ENCODE results near the gene IRAK4.
A peak's percentile ranks its signal among the peaks of the same experiment; 100 is the strongest.
"Not testable (repeated sequence)": the region's sequence is repeated elsewhere in the genome, so short reads cannot be mapped to it uniquely, and the experiment has no call there.

The IRAK4 gene

DNA sequence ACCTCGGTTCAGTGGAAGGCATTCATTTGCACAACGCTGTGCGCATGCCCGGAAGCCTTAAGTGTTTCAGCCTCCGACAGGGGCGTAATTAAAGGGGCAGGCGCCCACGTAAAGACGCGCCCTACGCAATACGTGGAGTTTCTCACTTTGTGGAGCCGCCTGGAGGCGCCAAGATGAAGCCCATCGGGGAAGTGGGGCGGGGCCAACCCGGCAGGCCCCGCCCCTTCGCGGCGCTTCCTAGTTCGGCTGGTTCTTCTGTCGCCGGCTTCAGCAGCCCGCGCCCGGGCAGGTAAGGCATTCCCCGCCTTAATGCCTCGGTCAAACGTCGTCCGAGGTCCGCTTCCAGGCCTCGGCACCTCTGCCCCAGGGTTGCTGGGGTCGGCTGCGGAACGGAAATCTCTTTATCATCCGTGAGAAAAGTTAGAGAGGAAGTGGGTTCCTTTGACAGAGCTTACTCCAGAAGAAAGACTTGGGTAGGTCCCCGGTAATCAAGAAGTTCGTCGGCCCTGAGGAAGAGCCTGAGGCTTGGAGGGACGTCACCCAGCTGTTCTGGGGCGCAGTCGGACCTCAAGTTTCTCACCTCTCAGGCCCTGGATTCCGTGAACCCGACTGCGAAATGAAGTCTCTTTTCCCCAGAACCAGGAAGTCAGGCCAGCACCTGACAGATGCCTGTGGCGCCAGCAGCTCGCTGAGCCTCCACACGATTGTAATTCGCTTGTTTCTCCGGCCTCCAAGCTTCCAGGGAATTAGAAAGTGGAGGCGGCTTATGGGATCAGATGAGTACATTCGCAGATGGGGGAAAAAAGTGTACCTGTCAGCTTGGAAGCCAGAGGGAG lies at the start of gene IRAK4, which contains the start of gene PUS7L:
Gene IRAK4, plus strand, starts transcription at position 224 of the 836 bp plus-strand sequence. CDS start 9,161 bp downstream, outside the sequence.
Gene PUS7L, minus strand, starts transcription at position 63 of the 836 bp plus-strand sequence. CDS start 3,545 bp downstream, outside the sequence.
- DNase-seq (ENCODE audit: low spot score), result peak; percentile 96

DNA sequence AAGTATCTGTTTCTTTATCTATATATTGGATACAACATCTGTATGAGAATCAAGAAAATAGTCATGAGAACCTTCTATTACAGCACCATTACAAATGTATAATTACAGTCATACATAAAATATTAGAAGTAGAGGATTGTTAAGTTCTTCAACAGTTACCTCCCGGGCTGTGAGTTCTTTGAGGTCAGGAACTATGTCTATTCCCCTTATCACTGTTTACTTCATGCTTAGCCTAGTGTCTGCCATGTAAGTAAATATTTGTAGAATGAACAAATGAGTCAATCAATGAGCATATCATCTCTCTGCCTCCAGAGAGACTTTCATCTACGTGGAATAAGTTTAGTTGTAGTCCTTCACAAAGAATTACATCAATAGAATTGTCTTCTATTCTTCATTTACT lies 47.4 kb upstream of the IRAK4 start:
- no peak for DNase-seq (ENCODE audit: low spot score)

DNA sequence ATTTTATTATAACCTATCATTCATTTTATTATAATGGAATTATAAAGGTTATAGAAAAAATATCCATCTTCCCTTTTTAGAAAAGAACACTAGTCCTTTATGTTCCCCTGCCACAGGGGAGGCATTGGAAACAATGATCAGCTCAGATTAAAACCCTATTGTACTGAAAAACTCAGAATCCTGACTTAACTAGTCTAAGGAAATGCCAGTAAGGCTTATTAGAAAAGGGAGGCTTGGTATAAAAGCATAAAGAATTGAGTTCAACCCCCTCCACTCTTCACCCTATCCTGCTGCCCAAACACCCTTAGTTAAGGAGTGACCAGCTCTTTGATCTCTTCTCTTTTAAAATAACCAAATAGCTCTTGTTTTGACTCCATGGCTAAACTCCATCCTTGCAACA lies 36.1 kb upstream of the IRAK4 start:
- DNase-seq (ENCODE audit: low spot score), result no peak

DNA sequence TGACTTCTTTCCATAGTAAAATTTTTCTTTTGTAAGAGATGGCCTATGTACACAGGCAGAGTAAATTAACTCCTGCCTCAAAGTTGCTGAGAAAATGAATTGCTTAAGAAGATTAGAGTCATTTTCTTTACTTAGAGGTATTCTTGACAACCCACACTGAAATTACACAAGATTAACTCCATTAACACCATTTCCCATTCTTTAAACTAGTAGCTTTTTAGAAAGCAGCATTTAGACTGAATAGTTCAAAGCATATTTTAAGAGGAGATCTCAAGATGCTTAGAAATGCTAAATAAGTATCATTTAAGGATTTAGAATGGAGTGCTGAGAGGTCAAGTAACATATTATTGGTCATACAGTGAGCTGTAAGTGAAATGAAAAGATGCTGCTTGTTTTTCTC lies 35.6 kb upstream of the IRAK4 start:
- DNase-seq (ENCODE audit: low spot score), result no peak

DNA sequence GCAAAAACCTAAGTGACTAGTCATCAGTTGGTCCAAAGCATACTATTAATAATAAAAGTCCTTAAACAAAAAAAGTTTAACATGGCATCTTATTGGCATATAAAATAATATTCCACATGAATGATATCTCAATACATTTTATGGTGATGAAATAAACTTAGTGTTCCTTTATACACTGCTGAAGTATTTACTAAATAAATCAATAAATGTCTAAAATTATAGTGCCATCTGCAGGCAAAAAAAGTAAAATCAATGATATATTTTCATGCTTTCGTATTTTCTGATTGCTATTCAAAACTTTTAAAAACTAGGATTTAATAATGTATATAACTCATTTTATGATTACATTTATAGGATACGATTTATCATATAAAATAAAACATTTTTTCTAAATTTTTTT lies 30.6 kb upstream of the IRAK4 start:
- no peak for DNase-seq (ENCODE audit: low spot score)

DNA sequence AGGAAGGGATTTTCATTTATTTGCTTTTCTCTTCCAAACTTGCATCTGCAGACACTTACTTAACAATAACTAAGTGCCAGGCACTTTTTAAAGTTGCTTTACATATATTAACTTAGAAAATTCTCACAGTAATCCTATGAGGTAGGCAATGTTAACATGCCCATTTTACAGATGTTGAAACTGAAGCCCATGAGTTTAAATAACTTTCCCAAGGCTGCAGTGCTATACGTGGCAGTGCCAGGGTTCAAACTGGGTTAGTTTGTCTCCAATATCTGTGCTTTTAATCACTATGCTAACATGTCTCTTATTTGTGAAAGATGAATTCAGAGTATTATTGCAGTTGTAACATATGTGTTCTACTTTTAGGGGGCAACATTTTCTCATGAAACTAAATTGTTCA lies 30.1 kb upstream of the IRAK4 start:
- DNase-seq (ENCODE audit: low spot score), result no peak

DNA sequence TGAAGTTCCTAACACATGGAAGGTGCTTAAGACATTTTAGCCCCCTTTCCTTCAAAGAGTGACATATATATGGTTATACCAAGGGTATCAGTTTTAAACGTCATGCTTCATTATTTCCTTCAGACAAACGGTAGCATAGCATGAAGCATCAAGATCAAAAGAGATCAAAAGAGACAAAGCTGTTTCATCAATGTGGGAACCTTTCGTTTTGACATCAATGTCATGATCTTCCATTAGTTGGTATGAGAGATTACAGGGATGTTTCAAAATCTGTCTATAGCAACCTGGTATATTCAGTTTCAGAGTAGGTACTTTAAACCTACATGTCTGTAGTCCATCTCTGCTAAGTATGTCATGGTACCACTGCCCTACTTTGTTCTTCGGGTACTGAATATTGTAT lies 28.5 kb upstream of the IRAK4 start:
- DNase-seq (ENCODE audit: low spot score), result no peak

DNA sequence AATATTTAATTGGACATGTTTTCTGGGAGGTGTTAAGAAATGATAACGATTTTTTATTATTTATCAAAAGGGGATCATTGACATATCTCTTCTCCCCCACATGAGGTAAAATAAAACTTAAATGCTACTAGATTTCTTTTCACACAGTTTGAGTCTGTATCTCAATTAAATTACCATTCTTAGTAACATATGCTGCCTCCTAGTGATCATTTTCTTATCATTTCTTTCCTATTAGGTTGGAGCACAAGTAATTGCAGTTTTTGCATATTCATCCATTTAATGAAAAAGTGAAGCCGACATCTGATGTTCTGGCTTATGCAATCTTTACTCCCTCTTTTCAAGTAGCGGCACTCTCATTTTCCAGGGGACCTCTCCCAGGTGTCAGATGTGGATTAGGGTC lies 25.1 kb upstream of the IRAK4 start:
- no peak for DNase-seq (ENCODE audit: low spot score)

DNA sequence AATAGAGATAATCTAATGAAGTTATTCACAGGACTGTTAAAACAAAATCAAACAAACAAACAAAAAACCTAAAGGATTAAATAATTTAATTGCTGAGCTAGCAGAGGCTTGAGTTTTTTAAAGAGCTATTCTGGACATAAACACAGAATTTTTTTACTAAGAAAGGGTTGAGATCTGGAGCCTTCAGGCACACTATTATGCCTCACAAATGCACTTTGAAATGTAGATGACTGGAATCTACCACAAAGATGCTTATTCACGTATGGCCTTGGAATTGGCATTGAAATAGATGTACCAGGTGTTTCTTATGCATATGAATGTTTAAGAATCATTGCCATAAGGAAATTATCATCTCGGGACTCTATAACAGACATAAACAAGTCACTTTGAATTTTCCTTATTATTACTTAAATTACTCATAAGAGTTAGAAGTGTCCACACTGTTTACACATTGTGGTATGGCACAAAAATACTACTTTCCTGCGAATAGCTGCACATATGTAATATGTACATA lies 21.8 kb upstream of the IRAK4 start:
- no peak for DNase-seq (ENCODE audit: low spot score)

DNA sequence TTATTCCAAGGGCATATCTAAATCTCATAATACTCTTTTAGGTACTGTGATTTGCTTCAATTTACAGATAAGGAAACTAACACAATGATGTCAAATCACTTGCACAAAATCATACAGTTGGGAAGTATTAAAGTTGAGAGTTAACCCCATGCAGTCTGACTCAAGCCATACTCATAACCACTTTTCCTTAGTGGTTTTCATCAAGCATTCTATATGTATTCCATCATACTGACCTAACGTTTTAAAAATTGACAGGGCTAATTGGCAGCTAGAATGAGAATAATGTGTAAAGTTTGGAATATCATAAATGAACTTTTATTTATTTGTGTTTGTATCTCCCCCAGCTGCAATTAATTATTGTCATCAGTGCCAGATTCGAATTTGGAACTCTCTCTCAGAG lies 21.1 kb upstream of the IRAK4 start:
- no peak for DNase-seq (ENCODE audit: low spot score)

DNA sequence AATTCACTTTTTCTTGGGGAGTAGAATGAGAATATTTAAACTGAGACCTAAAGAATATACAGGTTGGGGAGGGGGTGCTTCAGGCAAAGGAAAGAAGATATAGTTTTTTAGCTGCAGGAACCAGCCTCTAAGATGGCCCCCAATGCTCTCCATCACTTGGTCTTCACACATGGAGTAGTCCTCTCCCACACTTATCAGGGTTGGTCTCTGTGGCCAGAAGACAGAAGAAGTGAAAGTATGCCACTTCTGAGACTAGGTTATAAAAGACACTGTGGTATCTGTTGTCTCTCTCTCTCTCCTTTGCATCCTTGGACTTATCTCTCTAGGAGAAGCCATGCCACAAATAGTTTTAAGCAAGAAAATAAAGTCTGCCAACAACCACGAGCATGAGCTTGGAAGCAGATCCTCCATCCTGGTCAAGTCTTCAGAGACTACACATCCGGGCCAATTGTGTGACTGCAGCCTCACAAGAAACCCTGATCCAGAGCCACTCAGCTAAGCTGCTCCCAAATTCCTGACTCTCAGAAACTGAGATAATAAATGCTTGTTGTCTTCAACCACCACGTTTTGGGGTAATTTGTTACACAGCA lies 18.1 kb upstream of the IRAK4 start:
- no peak for DNase-seq (ENCODE audit: low spot score)

DNA sequence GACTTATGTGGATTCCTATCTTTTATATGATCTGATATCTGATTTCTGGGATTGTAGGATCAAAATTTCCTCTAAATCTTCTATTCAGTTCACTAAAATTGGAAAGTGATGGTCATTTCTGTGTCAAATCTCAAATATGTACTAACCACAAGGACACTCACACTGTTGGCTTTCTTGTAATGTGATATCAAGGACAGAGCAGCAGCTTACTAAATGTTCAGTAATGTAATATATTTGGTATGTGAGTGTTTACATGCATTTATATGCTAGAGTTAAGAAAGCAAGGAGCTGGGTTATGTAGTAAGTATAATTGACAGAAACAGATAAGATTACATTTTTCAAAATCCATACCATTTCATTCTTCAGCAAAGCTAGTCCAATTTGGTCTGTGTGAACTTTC lies 16.6 kb upstream of the IRAK4 start:
- DNase-seq (ENCODE audit: low spot score), result no peak

DNA sequence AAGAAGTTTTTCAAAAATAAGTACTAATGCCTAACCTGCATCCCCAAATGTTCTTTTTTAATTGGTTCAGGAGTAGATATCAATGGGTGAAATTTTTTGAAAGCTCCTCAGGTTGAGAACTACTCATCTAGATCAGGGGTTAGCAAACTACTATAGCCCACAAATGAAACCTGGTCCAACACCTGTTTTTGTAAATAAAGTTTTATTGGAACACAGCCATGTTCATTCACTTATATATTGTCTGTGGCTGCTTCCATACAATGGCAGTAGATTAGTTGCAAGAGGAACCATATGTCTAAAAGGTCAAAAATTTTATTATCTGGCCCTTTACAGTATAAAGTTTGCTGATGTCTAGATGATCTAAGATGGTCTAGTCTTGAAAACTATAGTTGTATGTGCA lies 13.9 kb upstream of the IRAK4 start:
- no peak for DNase-seq (ENCODE audit: low spot score)

DNA sequence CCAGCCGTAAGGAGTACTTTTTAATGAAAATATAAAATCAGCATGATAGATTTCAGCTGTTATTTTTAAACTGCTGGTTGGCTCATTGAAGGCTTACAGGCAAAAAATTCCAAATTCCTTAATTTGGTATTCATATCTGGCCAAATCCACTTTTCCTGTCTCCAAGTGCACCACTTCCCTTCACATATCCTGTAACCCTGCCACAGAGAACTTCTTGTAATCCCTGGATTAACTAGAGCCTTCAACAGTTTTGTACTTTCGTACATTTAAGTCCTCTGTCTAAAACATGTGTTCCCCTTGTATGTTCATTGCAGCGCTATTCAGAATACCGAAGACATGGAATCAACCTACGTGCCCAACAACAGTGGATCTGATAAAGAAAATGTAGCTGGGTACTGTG lies 9.7 kb upstream of the IRAK4 start:
- no peak for DNase-seq (ENCODE audit: low spot score)

DNA sequence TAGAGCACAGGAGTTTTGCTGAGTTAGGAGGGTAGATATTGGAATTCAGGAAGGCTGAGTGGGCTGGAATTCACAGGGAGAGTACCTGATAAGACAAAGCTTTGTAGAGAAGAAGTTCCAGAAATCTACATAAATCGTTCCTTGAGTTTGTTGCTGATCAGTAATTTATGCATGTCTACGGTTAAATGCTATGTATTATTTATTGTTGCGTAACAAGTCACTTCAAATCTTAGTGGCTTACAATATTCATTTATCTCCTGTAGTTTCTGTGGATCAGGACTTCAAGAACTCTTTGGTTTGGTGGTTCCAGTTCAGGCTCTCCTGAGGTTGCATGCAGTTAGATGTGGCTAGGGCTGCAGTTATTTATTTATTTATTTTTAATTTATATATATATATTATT lies 7.9 kb upstream of the IRAK4 start:
- no peak for DNase-seq (ENCODE audit: low spot score)

DNA sequence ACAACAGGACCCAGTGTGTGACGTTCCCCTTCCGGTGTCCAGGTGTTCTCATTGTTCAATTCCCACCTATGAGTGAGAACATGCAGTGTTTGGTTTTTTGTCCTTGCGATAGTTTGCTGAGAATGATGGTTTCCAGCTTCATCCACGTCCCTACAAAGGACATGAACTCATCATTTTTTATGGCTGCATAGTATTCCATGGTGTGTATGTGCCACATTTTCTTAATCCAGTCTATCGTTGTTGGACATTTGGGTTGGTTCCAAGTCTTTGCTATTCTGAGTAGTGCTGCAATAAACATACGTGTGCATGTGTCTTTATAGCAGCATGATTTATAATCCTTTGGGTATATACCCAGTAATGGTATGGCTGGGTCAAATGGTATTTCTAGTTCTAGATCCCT lies 7.4 kb upstream of the IRAK4 start:
- not testable (repeated sequence) for DNase-seq (ENCODE audit: low spot score)

DNA sequence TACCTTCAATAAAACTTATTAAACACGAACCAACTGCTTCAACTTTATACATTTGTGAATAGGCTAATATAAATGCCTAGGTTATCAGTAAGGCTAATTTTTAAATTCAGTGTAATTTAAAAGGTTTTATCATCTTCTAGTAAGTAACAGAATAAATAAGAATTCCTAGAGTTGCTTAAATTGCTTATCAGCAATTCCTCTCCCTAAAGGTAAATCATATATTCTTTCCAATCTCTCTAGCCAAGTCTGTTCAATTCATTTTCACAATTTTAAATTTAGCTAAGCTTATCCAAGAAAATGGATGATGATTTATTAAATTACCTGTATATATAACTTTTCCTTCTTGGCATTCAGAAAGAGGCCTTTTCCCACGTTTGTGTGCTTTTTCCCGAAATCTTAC lies 4.7 kb upstream of the IRAK4 start:
- DNase-seq (ENCODE audit: low spot score), result no peak

DNA sequence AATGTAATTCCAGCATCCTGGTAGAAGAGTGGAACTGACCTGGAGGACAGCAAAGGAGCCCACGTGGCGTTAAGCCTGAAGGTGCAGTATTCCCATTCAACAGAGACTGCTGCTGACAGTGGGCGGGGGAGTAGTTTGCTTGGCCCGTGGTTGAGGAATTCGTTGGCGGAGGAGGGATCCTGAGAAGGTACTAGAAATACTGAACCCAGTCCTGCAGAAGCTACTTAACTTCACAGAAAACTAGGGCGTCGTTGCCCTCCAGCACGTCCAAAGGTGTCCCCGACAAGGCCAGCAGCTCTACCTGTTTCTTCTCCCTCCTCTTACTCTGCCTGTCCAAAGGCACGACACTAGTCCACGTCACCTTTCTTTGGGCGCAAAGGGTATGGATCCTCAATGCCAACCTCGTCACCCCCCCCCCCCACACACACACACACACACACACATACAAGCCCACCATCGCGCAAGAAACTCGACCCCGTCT lies 464 bp upstream of the IRAK4 start:
- no peak for DNase-seq (ENCODE audit: low spot score)

DNA sequence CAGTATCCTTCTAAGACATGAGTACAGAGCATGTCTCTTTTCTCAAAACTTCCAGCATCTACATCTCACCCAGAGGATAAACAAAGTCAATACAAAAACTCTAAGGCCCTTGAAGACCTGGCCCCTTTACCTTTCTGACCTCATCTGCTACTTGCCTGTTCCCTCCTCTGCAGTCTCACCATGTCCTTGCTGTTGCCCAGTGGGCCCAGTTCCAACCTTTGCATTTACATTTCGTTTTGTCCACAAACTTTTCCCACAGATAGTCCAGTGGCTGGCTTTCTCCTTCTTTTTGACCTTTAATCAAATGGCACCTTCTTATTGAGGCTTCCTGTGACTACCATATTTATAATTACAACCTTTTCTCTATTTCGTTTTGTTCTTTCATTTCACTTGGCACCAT lies 1.6 kb downstream of the IRAK4 start:
- no peak for DNase-seq (ENCODE audit: low spot score)

DNA sequence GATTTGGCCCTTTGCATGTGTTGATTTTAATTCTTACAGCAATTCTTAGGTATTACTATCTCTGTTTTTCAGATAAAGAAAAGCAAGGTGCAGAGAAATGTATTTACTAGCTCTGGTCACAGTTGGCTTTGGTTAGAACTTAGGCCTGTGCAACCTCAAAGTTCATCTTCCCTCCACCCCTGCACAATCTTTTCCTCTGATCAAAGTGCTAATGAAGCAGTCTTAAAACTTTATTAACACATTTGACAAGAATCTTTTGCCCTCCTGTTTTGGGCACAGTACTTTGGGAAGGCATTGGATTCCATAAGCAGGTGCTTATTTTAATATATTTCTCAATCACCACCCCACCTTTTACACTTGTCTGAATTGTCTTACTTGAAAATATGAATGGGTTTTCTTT lies 2.7 kb downstream of the IRAK4 start:
- no peak for DNase-seq (ENCODE audit: low spot score)

DNA sequence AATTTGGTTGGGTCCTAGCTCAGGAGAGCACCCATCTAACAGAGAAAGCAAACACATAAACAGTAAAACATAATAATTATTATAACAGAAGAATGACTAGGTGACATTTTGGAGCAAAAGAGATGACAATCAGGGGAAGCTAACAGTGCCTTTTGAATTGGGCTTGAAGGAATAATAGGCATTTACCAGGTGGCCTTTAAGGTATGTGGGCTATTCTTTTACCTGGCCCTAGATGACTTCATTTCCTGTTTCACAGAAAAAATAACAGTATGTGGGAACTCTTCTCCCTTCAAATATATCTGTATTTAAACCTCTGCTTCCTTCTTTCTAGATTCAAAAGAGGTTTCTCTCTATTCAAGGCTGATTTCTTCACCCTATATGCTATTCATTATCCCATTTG lies 3.8 kb downstream of the IRAK4 start:
- DNase-seq (ENCODE audit: low spot score), result no peak

DNA sequence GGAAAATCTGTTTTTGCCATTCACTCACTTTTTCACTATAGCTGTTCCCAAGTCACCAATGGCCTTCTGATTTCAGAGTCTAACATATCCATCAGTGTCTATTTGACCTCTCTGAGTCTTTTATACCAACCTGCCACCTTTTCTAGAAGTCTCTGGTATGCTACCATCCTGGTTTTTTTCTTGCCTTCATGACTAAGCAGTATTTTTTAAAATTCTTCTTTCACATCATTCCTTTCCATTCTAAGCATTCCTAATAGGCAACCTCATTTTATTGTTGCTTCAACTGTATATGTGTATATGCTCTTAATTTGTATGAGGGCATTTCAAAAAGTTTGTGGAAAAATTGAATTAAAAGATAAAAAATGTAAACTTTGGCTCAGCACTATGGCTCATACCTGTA lies 5.0 kb downstream of the IRAK4 start:
- no peak for DNase-seq (ENCODE audit: low spot score)

DNA sequence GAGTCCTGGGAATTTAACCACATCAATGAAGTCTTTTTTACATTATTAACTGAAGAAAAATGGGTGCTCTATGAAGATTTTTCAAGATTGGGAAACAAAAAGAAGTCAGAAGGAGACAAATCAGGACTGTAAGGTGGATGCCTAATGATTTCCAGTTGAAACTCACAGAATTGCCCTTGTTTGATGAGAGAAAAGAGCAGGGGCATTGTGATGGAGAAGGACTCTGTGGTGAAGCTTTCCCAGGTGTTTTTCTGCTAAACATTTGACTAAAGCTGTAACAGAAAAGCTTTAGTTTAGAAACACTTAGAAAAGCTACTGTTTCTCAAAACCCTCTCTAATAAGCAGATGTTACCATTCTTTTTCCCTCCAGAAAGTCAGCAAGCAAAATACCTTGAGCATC lies 5.8 kb downstream of the IRAK4 start:
- no peak for DNase-seq (ENCODE audit: low spot score)

All from SW480 (cell line).